ENCODE measurements around the gene PLEK2.
"Not testable (repeated sequence)": the region's sequence is repeated elsewhere in the genome, so short reads cannot be mapped to it uniquely, and the experiment has no call there.

DNA sequence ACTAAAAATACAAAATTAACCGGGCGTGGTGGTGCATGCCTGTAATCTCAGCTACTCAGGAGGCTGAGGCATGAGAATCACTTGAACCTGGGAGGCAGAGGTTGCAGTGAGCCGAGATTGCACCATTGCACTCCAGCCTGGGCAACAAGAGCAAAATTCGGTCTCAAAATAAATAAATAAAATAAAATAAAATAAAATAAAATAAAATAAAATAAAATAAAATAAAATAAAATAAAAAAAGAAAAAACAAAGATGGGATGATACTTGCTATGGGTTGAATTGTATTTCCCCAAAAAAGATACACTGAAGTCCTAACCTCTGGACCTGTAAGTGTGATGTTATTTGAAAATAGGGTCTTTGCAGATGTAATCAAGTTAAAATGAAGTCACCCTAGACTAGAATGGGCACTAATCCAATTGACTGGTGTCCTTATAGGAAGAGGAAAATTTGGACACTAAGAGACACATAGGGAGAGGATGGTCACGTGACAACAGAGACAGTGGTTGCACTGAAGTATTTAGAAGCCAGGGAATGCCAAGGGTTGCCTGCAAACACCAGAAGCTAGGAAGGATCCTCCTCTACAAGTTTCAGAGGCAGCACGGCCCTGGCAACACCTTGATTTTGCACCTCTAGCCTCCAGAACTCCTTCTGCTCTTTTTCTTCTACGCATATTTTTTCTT, 3.7 kb downstream of the PLEK2 start:
- TF ChIP-seq POLR2A, POLR2AphosphoS5 (IDR thresholded peaks at IDR 0.05): not testable (repeated sequence)
- TF ChIP-seq, protein P1, sequence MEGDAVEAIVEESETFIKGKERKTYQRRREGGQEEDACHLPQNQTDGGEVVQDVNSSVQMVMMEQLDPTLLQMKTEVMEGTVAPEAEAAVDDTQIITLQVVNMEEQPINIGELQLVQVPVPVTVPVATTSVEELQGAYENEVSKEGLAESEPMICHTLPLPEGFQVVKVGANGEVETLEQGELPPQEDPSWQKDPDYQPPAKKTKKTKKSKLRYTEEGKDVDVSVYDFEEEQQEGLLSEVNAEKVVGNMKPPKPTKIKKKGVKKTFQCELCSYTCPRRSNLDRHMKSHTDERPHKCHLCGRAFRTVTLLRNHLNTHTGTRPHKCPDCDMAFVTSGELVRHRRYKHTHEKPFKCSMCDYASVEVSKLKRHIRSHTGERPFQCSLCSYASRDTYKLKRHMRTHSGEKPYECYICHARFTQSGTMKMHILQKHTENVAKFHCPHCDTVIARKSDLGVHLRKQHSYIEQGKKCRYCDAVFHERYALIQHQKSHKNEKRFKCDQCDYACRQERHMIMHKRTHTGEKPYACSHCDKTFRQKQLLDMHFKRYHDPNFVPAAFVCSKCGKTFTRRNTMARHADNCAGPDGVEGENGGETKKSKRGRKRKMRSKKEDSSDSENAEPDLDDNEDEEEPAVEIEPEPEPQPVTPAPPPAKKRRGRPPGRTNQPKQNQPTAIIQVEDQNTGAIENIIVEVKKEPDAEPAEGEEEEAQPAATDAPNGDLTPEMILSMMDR (IDR thresholded peaks at IDR 0.05): not testable (repeated sequence)

Data from prostate gland (tissue), 2 donors.